ENCODE data around the gene G6PC1.

GRCh38 chr17:42853004-42853403, 47.6 kb upstream of the G6PC1 start:
- TF ChIP-seq CTCF (IDR thresholded peaks at IDR 0.05) (no peak), EZH2 (IDR thresholded peaks at IDR 0.05; ENCODE audit: borderline replicate concordance, insufficient read depth, low read depth, low read length, poor library complexity, severe bottlenecking) (no peak)
